Measurements from ENCODE around the gene ARFGEF3.

- TF ChIP-seq SETDB1 (IDR thresholded peaks at IDR 0.05; ENCODE audit: insufficient read length, low read length): no peak
- TF ChIP-seq, protein P1, sequence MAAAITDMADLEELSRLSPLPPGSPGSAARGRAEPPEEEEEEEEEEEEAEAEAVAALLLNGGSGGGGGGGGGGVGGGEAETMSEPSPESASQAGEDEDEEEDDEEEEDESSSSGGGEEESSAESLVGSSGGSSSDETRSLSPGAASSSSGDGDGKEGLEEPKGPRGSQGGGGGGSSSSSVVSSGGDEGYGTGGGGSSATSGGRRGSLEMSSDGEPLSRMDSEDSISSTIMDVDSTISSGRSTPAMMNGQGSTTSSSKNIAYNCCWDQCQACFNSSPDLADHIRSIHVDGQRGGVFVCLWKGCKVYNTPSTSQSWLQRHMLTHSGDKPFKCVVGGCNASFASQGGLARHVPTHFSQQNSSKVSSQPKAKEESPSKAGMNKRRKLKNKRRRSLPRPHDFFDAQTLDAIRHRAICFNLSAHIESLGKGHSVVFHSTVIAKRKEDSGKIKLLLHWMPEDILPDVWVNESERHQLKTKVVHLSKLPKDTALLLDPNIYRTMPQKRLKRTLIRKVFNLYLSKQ (tag by site-specific recombination; IDR thresholded peaks at IDR 0.05; ENCODE audit: borderline replicate concordance): no peak
- TF ChIP-seq CTCF (tag by site-specific recombination; IDR thresholded peaks at IDR 0.05): no peak
- TF ChIP-seq ZNF776 (tag by site-specific recombination; IDR thresholded peaks at IDR 0.05; ENCODE audit: borderline replicate concordance): no peak
- TF ChIP-seq, protein P2, sequence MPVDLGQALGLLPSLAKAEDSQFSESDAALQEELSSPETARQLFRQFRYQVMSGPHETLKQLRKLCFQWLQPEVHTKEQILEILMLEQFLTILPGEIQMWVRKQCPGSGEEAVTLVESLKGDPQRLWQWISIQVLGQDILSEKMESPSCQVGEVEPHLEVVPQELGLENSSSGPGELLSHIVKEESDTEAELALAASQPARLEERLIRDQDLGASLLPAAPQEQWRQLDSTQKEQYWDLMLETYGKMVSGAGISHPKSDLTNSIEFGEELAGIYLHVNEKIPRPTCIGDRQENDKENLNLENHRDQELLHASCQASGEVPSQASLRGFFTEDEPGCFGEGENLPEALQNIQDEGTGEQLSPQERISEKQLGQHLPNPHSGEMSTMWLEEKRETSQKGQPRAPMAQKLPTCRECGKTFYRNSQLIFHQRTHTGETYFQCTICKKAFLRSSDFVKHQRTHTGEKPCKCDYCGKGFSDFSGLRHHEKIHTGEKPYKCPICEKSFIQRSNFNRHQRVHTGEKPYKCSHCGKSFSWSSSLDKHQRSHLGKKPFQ (tag by site-specific recombination; IDR thresholded peaks at IDR 0.05): no peak
- no peak for TF ChIP-seq ZNF416 (tag by site-specific recombination; IDR thresholded peaks at IDR 0.05)
These were observed 1.3 kb downstream of the ARFGEF3 start for GRCh38 chr6:138162955-138163575.
